ENCODE measurements around the gene ACOT6. TPM values are rescaled to one million over a fixed set of nuclear protein-coding genes. Genes with fewer than 3 reads are reported as not detected.
"Not testable (repeated sequence)": the region's sequence is repeated elsewhere in the genome, so short reads cannot be mapped to it uniquely, and the experiment has no call there.

ACOT6 gene
- total RNA-seq, 1 experiment from 2014 or later = not detected

- BruUV-seq (replicated peaks) = no TSS peak
- in situ Hi-C loops (cut with HindIII; ENCODE audit: low pct_unique_long_range_greater_than_20kb, low sequenced_read_pairs) (no loop called here), intact Hi-C loops (cut with micrococcal nuclease; ENCODE audit: unreplicated experiment) (loop anchor here (5.0 kb wide), 1 partner anchor 126 kb away; no protein-coding TSS in a partner anchor)
- H3K4me3 ChIP-seq (ENCODE audit: low read depth in 2 of 2, low read length in 2 of 2) = peak overlapping the region; percentile 41 to 53
- DNase-seq (ENCODE audit: low read depth, low spot score) (peak; percentile 53), ATAC-seq (peak; percentile 90)
- ChIA-PET POLR2A (no interaction called here), CTCF (interaction anchor here (0.6 to 1.4 kb wide), 2 partner anchors 123 to 126 kb away, joined by 3 read pairs; no protein-coding TSS in a partner anchor)
- H3K4me1 ChIP-seq (ENCODE audit: control insufficient read depth, insufficient read depth, low read length) = no peaks in the 10 kb centered on the region
- H3K36me3 ChIP-seq (ENCODE audit: control insufficient read depth, insufficient read depth, low read length) = no peaks in the 10 kb centered on the region
- no peaks in the 10 kb centered on the region for H3K9me3 ChIP-seq (ENCODE audit: control insufficient read depth, insufficient read depth, low read depth, low read length)
- H3K27me3 ChIP-seq (ENCODE audit: control insufficient read depth, insufficient read depth, low read length) = no peaks in the 10 kb centered on the region
- TF ChIP-seq TCF7L2 (IDR thresholded peaks at IDR 0.05; ENCODE audit: low read depth, low read length) (no peak), CTCF (IDR thresholded peaks at IDR 0.05) (peak; percentile 88)
- peak overlapping the region; percentile 59 for H3K27ac ChIP-seq (ENCODE audit: low read length)
These were observed 21.0 kb downstream of the ACOT6 start for GRCh38 chr14:73633116-73634010.

- Histone ChIP-seq H3K9me3 (ENCODE audit: control insufficient read depth, insufficient read depth, low read depth, low read length) (no peaks in the 10 kb centered on the region), H3K4me3 (ENCODE audit: low read depth in 2 of 2, low read length in 2 of 2) (peak overlapping the region; percentile 41 to 53), H3K4me1 (ENCODE audit: control insufficient read depth, insufficient read depth, low read length) (no peaks in the 10 kb centered on the region), H3K27me3 (ENCODE audit: control insufficient read depth, insufficient read depth, low read length) (no peaks in the 10 kb centered on the region), H3K36me3 (ENCODE audit: control insufficient read depth, insufficient read depth, low read length) (no peaks in the 10 kb centered on the region), H3K27ac (ENCODE audit: low read length) (peak overlapping the region; percentile 59)
- in situ Hi-C loops (cut with HindIII; ENCODE audit: low pct_unique_long_range_greater_than_20kb, low sequenced_read_pairs) (no loop called here), intact Hi-C loops (cut with micrococcal nuclease; ENCODE audit: unreplicated experiment) (loop anchor here (5.0 kb wide), 1 partner anchor 127 kb away; no protein-coding TSS in a partner anchor)
- CTCF ChIA-PET = interaction anchor here (0.7 to 1.4 kb wide), 2 partner anchors 21 to 124 kb away, joined by 3 read pairs; no protein-coding TSS in a partner anchor
- TF ChIP-seq SIN3A (IDR thresholded peaks at IDR 0.05; ENCODE audit: borderline replicate concordance, insufficient read depth, low read depth, low read length) = no peak
- no peak for TF ChIP-seq TCF7L2 (IDR thresholded peaks at IDR 0.05; ENCODE audit: low read depth, low read length)
- no peak for TF ChIP-seq REST (IDR thresholded peaks at IDR 0.05; ENCODE audit: insufficient read depth in 1 of 2, low read depth in 2 of 2, low read length in 1 of 2)
- TF ChIP-seq CTCF (IDR thresholded peaks at IDR 0.05) = no peak; the same call in 1 of the 2 replicates
- no peak for TF ChIP-seq POLR2AphosphoS5 (IDR thresholded peaks at IDR 0.05; ENCODE audit: low read depth, low read length)
- POLR2A ChIA-PET = no interaction called here
- BruUV-seq (replicated peaks) = no TSS peak
- DNase-seq (ENCODE audit: low read depth, low spot score) (no peak), ATAC-seq (peak; percentile 75)
These were observed 21.9 kb downstream of the ACOT6 start for GRCh38 chr14:73634011-73634833.

- H3K27ac ChIP-seq (ENCODE audit: low read length); in situ Hi-C loops (cut with HindIII; ENCODE audit: low pct_unique_long_range_greater_than_20kb, low sequenced_read_pairs); H3K9me3 ChIP-seq (ENCODE audit: control insufficient read depth, insufficient read depth, low read depth, low read length); CTCF ChIA-PET; H3K4me1 ChIP-seq (ENCODE audit: control insufficient read depth, insufficient read depth, low read length); H3K27me3 ChIP-seq (ENCODE audit: control insufficient read depth, insufficient read depth, low read length); H3K4me3 ChIP-seq (ENCODE audit: low read depth in 2 of 2, low read length in 2 of 2); intact Hi-C loops (cut with micrococcal nuclease; ENCODE audit: unreplicated experiment); ATAC-seq; H3K36me3 ChIP-seq (ENCODE audit: control insufficient read depth, insufficient read depth, low read length); DNase-seq (ENCODE audit: low read depth, low spot score); POLR2A ChIA-PET; BruUV-seq (replicated peaks): not testable (repeated sequence)
These were observed 24.0 kb downstream of the ACOT6 start for GRCh38 chr14:73636355-73636754.

All from Panc1 (cell line).